GM18873 (cell line): ENCODE results near the gene TTC34.

Experiments
- ATAC-seq: cut with Tn5 transposase; IDR thresholded peaks from one replicate; pipeline ENCODE4 v1.9.1; 2021; ENCODE audit warnings: mild to moderate bottlenecking, moderate library complexity, moderate number of reproducible peaks; ENCODE audit not compliant: unreplicated experiment, low FRiP score

TTC34 gene

DNA sequence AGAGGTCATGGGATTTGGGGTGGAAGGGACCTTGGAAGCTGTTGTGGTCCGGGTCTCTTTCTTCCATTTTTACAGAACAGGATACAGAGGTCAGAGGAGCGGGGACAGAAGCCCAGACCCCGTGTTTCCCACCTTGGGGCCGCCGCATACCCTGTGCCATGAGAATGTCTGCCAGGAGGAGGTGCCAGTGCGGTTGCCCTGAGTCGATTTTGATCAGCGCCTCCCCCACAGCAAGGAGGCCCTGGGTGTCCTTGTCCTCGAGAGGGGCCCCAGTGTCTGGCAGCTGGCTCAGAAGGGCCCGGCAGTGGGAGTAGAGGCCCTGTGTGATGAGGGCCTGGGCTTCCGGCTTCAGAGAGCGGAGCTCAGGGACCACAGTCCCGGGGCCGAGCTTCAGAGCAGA is 156.3 kb downstream of the TTC34 start:
- ATAC-seq = no peak

DNA sequence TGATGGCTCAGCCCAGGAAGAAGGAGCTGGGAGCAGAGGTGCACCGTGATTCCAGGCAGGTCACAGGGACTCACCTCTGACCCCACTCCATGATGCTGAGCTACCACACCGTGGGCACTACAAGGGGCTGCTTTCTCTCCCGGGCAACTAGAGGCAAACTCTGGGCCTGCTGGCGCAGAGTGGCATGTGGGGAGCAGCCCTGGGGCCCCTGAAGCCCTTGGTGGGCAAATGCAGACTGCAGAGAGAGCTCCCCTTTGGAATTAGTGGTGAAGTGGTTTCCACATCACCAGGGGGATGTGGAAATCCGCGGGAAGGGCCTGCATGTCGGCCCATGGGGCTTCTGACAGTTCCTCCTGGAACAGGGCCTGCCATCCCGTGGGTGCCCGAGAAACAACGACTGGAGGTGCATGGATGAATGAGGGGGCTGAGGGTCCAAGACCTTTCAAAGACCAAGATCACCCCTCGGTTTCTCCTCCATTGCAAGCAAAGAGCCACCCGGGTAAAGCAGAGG is 156.8 kb downstream of the TTC34 start:
- ATAC-seq = no peak

DNA sequence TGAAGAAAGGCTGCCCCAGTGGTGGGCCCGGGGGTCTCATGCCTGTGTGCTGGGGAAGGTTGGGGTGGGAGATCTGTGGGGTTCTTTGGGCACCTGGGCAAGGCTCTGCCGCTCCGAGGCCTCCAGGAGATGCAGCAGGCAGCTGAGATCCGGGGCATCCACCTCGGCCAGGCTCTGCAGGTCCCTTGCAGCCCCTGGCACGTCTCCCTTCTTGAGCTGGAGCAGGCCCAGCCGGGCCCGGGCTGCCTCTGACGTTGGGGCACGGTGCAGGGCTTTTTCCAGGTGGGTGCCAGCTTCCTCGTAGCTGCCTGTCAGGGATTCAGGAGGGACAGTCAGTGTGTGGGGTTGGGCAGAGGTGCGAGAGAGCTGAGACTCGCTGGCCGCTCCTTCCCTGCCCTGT is 157.3 kb downstream of the TTC34 start:
- ATAC-seq = no peak

DNA sequence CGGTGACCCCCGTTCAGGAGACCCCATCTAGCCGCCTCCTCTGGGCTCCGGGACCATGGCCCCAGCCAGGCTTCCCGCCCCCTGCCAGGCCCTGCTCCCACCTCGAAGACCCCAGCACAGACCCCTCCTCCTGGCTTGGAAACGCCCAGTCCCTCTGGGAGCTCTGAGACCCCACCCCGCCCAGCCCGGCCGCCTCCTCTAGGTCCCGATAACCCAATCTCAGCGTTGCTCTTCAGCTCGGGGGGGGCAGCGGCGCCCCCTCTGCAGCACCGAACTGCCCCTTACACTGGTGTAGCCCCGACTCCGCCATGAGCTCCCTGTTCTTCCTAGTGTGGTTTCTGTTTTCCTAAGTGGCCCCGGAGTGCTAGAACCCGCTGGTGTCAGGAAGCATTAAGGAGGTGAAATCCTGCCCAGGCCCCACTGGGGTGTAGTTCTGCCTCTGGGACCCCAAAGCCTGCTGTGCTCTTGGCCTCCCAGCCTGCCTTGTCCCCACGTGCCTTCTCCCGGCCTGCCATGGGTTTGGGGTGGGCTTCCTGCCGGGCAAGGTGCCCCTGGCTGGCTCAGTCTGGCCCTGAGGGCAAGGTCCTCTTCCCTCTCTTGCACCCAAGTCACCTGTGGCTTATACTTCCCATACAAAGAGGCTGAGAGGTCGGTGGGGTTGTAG is 157.9 kb downstream of the TTC34 start:
- no peak for ATAC-seq

DNA sequence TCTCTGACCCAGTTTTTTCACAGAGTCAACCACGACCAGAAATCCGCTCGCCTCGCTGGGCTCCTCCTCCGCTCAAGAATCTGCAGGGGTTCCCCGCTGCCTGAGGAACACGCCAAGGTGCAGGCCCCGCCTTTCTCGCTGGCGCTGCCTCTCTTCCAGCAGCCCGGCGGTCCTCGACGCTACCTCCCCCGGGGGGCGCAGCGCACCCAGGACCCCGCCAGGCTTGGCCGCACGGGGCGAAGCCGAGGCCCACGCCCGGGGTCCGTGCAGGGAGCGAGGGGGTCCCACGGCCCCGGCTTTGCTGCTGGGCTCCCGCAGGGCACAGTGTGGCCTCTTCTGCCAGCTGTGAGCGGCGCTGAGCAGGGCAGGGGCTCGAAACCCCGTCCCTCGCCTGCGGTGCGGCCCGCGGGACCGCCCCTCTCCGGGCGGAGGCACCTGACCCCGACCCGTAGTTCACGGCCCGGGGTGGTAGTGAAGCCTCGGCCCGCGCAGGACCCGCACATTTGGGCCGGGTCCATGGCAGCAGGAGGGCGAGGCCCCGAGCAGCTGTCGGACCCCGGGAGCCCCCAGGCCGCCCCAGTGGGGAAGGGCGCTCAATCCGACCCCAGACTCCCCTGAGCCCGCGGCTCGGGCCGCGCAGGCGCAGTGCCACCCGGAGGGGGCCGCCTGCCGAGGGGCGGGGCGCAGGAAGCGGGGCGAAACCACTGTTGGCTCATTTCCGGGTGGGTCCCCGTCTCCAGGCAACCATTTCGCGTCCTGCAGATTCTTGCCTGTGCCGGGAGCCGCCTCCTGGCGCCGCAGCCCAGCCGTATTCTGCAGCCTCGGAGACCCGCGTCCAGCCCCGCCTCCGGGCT is 158.7 kb downstream of the TTC34 start:
- peak; percentile 70 for ATAC-seq

DNA sequence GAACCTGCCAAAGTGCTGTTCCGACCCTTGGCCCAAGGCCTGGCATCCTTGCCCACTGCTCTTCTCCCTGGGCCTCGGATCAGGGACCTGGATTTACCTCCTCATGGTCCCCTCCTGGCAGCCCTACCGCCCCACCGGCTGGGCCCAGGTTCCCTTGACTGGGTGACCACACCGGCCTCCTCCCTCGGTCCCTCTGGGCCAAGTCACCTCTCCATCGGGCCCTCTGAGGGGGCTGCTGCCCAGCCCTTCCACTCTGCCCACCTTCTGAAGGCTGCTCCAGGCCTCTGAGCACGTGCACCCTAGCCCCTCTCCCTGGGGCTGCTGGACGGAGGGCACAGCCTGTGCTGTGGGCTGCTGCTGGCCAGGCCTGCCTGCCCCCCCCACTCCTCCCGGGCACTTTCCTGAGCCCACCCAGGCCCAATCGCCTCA is 159.3 kb downstream of the TTC34 start:
- ATAC-seq = no peak

DNA sequence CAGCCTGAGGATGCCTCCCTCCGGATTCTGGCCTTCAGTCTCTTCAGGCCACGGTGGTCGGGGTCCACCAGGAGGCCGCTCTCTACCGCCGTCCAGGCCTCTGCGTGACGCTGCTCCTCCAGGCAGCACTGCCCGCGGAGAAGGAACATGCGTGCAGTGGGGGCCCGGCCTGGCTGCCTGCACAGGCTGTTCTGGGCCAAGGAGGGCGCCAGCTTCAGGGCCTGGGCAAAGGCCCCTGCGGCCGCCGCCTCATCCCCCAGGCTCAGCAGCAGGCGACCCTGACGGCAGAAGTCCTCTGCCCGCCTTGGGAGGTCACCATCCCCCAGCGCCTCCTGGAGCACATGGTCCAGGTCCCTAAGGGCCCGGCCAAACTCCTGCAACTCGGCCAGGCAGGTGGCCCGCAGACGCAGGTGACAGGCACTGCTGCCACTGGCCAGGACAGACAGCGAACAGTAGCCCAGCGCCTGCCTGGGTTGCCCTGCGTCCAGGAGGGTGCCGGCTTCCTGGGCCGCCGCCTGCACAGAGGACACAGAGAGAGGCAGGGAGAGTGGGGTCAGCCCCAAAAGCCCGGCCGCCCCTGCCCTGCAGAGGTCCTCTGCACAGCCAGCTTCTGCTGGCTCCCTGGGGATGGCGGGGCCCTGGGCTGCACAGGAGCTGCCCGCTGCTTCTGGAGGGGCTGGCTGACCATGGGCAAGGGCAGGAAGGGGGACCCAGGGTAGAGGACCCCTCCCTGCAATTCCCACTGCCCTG is 159.9 kb downstream of the TTC34 start:
- ATAC-seq = no peak

DNA sequence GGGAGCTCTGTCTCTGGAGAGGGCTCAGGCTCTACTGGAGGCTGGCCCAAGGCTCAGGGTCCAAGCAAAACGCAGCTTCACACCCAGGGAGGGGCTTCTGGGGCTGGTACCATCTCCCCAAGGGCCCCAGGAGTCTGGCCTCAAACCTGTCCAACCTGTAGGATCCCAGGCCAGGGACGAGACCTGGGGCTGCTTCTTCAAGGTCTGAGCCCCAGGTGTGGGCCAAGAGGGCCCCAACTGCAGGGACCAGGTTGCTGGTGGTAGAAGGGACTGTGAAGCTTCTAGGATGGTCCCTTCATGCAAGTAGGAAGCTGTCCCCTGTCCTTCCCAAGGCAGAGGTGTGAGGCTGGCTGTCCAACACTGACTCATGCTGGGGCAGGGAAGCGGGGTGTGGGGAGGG is 160.9 kb downstream of the TTC34 start:
- no peak for ATAC-seq

DNA sequence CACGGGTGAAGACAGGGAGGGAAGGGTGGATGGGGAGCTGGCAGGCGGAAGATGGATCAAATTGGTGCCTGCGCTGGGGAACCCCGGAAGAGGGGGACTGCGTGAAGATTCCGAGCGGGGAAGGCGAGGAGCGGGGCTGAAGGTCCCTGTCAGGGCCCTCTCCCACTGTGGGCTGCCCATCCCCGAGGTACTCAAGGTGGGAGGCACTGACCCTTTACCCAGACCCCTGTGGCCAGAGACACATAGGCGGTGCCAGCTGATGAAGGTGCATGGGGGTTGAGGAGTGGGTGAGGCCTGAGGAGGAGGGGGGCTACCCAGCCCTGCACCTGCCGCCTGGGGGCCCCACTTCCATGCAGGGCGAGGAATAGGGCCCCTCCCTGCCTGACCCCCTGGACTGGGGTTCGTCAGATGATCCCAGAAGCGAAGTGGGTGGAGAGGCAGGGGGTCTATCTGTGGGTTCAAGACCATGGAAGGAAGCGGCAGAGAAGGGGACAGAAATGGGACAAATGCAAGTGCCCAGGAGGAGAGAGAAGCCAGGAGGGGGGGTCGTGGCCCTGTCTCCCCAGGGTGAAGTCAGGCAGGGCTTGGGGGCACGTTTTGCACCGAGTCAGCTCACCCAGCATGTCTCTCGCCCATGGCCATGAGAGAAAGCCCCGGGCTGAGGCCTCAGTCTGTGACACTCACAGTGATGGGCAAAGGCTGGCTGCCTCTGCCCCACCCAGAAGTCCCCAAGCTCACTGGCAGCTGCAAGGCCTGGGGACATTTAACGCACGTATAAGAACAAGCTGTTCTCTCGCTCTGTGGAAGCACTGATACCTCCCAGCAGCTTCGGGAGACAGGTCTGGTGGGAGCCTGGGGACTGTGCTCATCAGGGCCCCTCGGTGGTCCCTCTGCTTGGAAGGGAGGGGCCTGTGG is 161.6 kb downstream of the TTC34 start:
- no peak for ATAC-seq

DNA sequence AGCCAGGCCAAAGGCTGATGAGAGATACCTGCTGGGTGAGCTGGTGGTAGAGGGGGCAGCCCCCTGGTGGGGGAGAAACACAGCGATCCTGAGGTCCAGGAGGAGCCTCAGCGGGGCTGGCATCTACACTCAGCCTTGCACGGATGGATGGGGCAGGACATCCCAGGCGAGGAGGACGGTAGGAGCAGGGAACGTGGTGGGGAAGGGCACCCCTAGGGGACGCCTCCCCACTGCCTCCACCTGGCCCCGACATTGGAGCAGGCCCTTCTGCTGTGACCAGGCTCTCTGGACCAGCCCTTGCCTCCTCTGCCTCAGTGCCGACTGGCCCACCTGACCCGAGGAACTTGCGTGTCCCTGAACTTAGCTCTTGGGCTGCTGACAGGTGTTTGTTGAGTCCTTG is 162.3 kb downstream of the TTC34 start:
- no peak for ATAC-seq

DNA sequence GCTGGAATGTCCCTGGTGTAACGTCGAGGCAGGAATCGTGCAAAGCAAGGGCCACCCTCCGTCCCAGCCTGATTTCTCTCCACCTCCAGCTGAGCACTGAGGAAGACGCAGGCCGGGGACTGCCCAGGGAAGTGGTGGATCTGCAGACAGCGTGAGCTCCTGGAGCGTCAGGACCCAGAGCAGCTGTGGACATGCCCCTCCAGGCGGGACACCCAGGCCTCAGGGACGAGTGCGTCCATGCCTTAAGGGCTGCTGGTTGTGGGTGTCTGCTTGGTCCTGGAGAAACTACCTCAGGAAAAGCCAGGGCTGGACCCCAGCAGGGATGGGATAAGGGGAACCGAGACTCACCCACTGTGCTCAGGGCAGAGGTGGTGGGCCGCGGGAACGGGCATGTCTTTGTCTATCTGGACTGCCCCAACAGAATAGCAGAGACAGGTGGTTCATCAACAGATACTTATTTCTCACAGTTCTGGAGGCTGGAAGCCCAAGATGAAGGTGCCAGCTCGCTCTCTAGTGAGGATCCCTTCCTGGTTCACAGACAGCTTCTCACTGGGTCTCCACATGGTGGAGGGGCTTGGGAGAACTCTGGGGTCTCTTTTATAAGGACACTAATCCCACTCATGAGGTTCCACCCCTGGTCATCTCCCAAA is 162.9 kb downstream of the TTC34 start:
- ATAC-seq = no peak

DNA sequence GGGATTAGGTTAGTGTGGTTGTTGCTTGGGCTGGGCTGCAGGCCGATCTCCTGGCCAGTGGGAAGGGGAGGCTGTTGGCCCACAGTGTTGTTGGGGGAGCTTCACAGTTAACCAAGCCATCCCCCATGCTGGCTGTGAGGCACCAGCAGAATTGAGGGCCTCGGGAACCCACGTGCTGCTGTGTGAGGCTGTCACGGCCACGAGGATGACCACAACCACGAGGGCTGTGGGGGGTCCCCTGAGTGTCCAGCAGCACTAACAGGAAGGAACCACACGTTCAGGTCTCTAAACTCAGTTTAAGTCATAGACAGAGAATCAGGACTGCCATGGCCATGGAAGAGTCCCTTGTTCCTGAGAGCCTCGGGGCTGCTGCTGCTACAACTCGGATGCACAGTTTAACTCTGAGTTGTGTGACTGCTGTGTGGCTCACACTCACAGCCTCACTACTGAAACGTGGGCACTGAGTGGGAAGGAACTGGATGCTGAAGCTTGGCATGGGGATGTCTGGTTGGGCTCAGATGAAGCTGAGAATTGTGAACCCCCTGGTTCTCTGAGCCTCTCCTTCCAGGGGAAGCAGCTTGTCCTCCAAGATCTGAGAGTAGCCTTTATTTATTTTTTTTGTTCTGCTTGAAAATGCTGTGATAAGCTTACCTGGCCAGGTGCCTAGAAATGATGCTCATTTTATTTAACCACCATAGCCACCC is 163.9 kb downstream of the TTC34 start:
- no peak for ATAC-seq

DNA sequence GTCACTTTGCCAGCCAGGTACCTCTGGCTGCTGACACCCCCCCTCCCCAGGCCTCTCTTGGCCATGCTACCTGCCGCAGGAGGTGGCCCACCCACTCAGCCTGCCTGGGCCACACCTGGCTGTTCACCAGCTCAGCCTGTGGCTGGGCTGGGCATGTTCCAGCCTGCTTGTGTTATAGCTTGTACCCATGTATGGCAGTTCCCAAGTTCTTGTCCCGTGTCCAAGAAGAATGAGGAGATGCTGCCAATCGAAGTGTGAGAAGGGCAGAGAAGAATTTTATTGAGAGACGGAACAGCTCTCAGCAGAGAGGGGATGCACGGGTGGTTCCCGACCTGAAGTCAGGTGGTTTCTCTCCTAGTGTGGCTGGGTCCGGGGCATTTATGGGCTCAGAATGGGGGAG is 164.8 kb downstream of the TTC34 start:
- ATAC-seq = no peak

DNA sequence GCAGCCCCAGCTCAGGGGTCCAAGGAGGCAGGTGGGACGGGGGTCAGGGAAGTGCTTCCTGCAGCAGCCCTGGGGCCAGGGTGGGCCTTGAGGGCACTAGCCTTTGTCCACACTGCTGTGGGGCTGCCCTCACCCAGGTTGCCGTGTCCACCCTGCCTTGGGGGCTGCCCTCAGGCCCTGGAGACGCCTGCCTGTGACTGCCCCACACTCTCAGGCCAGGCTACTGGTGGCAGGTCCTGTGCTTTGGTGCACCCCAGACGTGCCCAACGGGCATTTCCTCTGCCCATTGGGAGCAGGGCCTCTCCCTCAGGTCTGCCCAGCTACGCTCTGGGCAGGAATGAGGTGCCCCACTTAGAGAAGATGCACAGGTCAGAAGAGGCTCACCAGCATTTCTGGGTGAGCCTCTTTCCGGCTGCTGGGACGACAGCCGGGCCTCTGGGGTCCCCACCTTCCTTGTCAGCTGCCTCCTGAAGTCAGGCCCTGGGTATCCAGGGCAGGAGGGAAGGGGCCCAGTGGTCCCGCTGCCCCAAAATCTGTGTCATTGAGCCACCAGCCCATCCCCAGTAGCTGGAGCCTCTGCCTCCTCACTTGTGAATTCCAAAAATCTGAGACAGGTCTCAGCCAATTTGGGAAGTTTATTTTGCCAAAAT is 166.0 kb downstream of the TTC34 start:
- ATAC-seq = no peak

DNA sequence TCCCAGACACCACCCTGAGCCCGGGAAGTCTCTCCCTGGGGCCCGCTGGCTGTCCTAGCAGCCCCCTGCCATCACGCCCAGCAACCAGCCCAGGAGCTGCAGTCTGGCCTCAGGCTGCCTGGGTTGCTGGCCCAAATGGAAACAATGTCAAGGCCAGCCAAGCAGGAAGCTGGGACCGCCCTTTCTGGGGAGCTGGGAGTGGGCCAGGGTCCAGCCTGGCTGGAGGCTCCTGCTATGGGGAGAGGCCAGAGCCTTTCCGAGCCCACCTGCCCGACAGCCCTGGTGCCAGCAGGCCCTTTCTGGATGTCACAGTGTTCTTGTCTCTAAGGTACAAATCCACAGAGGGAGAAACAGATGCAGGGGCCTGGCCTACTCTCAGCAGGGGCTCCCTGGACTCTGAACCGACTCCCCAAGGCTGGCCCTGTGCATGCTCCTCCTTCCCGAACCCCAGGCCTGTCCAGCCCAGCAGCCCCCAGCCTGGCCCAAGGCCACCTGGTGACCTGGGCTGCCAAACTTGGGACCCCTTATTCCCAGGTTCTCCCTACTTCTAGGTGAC is 167.5 kb downstream of the TTC34 start:
- no peak for ATAC-seq

DNA sequence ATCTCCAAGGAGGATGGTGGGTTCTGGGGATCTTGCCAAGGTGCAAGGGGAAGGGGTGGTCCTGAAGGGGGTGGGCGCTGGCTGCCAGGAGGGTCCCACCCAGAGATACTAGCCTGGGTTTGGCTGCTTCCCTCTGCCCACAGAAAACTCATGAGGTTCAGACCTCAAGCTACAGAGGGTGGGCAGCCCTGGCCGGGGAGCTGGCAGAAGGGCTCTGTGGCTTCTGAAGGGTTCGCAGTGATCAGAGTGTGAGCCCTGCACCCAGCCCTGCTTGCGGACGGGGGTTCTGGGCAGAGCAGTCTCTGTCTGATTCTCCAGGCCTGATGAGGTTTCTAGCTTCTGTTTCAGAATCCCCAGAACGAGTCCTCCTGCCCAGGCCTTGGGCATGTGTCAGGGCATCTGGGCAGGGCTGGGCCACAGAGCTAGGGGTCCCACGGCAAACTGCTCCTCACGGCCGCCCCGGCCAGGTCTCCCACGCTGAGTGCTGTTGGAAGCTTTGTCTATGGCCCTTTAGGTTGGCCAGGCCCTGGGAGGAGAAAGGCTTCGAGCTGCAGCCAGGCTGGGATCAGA is 168.0 kb downstream of the TTC34 start:
- ATAC-seq = no peak

DNA sequence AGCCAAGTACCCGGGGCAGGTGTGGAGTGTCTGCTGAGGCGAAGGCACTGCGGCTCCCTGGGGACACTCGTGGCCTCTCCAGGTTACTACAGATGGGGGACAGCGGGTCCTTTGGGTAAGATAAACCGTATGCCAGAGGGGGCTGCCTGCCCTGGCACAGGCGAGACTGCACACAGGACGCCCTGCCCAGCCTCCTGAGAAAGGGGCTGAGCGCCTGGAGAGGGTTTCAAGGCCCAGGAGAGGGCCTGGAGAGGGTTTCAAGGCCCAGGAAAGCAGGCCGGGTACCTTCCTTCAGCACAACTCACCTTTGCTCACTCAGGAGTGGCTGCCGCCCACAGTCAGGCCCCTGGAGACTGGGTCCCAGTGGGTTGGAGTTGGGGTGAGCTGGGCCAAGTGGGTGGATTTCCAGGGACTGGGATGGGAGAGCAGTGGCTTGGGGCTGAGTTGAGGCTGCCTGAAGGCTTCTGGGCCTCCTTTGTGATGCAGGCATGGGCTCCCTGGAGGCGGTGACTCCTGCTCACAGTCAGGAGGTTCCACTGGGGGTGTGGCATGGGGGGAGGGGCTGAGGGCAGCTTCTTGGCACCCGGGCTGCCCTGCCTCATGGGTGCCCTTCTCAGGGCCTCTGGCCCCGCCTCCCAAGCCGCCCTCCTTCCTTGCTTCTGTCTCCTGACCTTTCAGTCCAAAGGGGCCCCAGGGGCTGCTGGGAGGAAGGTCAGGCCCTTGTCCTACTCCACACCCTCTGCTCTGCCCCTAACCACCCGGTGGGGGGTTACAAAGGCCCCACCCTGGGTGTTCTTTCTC is 168.7 kb downstream of the TTC34 start, which contains the start of gene MMEL1:
Gene MMEL1, minus strand, starts transcription at position 456 of the 801 bp plus-strand sequence. CDS start 3,532 bp downstream, outside the sequence.
- ATAC-seq = no peak
